SK-N-MC (cell line): ENCODE data around the gene TPX2.

ENCODE experiments used
- EZH2 ChIP-seq: fragments of 200-600 bp; sonication (generic); IDR thresholded peaks from one replicate; pipeline ENCODE4 v1.6.1; 2017; ENCODE audit warnings: antibody characterized with exemption
- POLR2AphosphoS5 ChIP-seq: IDR thresholded peaks from 2 replicates; pipeline ENCODE4 v1.6.1; 2012; ENCODE audit warnings: mild to moderate bottlenecking, low read depth, low read length, borderline replicate concordance

- TF ChIP-seq EZH2: no peak
- TF ChIP-seq POLR2AphosphoS5: no peak
Observed at GRCh38 chr20:31824125-31824485, 85.0 kb downstream of the TPX2 start.
